ENCODE measurements around the gene FBXW8.

The FBXW8 gene

DNA sequence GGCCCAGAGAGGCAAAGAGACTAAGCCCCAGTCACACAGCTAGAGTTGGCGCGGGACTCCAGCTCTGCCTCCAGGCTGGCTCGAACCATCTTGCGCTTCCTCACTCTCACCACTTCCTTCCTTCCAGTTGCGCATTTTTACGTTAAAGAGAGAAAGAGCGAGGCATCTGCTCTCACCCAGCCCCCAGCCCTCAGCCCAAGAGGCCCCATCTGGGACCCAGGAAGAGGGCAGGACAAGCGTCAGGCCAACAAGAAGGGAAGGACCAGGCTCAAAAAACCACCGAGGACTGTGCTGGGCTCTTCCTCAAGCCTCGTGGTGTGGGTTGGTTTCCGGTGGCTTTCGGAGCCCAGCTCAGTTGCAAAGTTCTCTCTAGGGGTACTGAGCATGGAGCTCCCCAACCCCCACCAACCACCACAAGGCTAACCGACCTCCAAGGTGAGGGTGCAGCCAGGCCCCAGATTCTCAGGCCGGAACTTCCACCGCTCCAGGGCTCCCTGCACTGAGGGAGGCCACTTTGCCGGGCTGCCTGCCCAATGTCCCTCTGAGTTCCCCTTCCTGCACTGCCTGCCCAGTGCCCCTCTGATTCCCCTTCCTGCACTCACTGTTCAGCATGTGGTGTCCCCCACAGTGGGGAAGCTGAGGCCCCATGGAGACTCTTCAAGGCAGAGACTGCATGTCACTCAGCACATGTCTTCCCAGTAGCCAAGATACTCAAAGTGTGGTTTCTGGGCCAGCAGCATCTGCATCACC is 152.6 kb downstream of the FBXW8 start:
- no peak for DNase-seq

DNA sequence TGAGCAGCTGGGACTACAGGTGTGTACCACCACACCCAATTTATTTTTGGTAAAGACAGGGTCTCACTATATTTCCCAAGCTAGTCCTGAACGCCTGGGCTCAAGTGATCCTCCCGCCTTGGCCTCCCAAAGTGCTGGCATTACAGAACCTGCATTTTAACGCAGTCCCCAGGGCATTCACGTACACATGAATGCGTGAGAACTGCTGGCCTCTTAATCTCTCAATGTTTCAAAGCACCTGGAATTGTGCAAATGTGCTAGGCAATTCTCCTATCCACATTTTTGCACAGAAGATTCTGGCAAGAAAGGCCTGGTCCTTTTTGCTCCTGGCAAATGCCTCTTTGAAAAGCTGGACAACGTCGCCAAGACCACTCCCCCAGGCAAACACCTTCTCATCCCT is 153.3 kb downstream of the FBXW8 start:
- no peak for DNase-seq

DNA sequence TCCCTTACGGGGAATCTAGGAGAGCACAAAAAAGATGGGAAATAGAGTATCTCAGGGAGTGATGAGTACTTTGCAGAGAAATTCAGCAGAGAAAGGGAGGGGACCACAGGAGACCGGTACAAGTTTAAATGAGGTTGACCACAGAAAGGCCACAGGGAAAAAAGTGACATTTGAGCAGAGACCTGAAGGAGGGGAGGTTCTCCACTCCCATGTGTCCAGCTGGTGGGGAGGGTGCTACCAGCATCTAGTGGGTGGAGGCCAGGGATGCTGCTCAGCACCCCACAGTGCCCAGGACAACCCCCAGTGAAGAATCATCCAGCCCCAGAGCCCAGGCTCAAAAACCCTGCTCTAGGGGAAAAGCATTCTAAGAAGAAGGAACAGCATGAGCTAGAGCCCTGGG is 153.8 kb downstream of the FBXW8 start:
- no peak for DNase-seq

DNA sequence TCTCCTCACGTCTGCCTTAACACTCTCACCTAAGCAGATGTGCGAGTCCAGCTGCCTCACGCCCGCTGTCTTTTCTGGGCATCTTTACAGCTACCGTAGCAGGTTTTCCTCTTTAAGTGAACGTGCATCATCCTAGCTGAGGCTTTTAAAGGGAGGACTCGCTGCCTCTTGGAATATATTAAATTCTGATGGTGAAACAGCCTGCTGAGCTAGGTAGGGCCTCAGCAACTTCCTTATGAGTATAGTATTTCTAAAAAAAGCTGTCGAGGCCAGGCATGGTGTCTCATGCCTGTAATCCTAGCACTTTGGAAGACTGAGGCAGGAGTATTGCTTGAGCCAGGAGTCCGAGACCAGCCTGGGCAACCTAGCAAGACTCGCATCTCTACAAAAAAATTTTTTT is 156.3 kb downstream of the FBXW8 start:
- DNase-seq = no peak

DNA sequence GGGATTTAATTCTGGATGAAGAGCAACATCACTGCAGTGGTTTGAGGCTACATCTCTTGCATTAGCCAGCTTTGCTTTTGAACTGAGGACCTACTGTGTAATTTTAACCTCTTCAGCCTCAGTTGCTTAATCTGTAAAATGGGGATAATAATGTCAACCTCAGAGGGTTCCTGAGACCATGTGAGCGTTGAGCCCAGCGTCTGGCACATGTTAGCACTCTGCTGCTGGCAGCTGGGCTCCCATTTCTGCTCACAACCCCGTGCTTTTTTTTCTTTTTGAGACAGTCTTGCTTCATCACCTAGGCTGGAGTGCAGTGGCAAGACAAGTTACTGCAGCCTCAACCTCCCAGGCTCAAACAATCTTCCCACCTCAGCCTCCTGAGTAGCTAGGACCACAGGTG is 156.9 kb downstream of the FBXW8 start:
- DNase-seq = no peak

- no peak for DNase-seq
Observed at GRCh38 chr12:117068492-117068891, 157.7 kb downstream of the FBXW8 start.

DNA sequence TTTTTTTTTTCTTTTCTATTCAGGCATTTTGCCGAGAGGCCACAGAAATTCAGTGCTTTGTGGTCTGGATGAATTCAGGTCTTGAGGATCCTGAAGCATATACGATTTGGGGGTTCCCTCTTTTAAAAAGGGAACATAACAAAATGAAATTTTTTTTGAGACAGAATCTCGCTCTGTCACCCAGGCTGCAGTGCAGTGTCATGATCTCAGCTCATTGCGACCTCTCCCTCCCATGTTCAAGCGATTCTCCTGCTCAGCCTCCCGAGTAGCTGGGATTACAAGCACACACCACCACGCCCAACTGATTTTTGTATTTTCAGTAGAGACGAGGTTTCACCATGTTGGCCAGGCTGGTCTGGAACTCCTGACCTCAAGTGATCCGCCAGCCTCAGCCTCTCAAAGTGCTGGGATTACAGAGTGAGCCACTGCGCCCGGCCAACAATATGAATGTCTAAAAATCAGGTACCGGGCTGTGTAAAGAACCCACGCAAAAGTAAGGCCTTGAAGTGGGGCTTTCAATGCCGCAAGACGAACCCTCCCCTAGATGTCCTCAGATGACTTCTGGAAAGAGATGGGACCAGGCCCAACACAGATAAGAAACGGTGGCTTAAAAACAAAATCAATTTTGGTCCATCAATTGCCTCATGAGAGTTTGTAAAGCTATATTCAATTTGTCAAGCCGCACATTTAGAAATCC is 158.5 kb downstream of the FBXW8 start:
- DNase-seq = no peak

GRCh38 chr12:117069926-117070900 is 159.5 kb downstream of the FBXW8 start:
- DNase-seq = no peak

DNA sequence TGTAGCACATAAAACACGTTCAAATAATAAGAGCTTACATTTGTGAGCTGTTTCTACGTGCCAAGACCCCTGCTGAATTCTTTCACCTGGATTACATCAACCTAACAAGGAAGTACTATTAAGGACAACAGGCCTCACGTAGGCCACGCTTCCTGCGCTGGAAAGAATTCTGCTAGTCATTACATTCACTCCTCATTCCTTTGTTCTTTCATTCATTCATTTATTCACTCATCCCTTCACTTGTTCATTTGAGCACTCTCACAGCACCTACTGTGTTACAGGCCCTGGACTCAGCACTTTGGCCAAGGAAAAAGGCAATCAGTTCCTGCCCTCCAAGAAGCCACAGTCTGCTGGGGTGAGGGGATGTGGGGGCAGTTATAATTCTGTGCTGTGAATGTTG is 160.3 kb downstream of the FBXW8 start:
- DNase-seq = no peak

DNA sequence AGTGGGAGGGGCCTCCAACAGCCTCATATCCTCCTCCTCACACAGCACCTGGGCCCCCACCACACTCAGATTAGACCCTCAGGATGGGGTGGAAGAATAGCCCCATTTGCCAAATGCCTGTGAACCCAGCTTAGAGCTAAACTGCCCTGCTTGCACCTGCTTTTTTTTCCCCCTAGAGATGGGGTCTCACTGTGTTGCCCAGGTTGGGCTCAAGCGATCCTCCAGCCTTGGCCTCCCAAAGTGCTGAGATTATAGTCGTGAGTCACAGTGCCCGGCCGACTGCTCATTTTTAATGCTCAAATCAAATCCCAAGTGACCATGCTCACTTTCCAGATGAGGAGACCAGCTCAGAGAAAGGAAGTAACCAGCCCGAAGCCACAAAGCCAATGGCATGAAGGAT is 161.4 kb downstream of the FBXW8 start:
- DNase-seq = no peak

DNA sequence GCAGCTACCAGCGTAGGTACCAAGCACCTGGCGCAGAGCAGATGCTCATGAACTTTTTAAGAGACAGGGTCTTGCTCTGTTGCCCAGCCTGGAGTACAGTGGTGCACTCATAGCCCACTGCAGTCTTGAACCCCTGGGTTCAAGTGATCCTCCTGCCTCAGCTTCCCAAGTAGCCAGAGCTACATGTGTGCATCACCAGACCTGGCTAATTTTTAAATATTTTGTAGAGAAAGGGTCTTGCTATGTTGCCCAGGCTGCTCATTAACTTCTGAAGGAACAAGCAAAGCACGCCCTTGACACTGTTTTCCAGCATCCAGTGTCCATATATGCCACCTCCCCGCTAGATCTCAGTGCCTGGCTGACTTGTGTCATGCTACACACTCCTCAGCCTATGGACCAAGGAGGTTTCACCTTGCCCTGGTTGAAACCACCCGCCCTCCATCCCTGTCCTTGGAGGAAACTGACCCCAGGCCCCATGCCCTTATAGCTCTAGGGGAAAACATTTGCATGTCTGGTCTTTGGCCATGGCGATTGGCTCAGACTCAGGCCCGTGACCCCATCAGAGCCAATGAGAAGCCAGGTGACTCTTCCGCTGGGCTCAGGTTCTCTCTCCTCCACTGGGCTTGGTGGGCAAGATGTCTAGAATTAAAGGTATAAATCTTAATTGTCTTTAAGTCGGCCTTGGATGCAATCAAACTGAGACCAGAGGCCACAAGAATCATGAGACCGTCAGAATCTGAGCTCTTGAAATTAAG is 162.2 kb downstream of the FBXW8 start:
- DNase-seq = no peak

DNA sequence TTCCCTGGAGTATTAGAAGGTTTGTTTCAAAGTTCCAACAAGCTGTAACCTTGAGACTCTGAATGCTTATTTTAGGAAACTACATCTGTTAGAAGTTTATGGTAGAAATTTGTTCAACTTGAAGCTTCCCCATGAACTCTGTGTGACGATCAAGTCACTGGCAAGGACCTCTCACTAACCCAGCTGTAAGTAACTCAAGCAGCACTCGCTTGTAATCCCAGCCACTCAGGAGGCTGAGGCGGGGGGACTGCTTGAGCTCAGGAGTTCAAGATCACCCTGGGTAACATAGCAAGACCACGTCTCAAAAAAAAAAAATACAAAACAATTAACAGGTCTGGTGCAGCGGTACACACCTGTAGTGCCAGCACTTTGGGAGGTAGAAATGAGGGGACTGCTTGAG is 162.9 kb downstream of the FBXW8 start:
- DNase-seq = no peak

GRCh38 chr12:117076410-117077372 is 165.9 kb downstream of the FBXW8 start:
- no peak for DNase-seq

- no peak for DNase-seq
Observed at GRCh38 chr12:117079487-117079886, 168.7 kb downstream of the FBXW8 start.

- no peak for DNase-seq
Observed at GRCh38 chr12:117080661-117081144, 170.0 kb downstream of the FBXW8 start.

All from activated naive CD4-positive, alpha-beta T cell treated with anti-CD3 and anti-CD28 coated beads, Interleukin-2, amount 50 U/mL, for 16 hours (primary cell).